DMS 273 (cell line): ENCODE results near the gene SH2D6.
A peak's percentile ranks its signal among the peaks of the same experiment; 100 is the strongest.

Source experiments
- DNase-seq: peaks from one replicate; lab custom pipeline; 2025; ENCODE audit not compliant: unreplicated experiment; lab: John Stamatoyannopoulos, UW

SH2D6 gene

DNA sequence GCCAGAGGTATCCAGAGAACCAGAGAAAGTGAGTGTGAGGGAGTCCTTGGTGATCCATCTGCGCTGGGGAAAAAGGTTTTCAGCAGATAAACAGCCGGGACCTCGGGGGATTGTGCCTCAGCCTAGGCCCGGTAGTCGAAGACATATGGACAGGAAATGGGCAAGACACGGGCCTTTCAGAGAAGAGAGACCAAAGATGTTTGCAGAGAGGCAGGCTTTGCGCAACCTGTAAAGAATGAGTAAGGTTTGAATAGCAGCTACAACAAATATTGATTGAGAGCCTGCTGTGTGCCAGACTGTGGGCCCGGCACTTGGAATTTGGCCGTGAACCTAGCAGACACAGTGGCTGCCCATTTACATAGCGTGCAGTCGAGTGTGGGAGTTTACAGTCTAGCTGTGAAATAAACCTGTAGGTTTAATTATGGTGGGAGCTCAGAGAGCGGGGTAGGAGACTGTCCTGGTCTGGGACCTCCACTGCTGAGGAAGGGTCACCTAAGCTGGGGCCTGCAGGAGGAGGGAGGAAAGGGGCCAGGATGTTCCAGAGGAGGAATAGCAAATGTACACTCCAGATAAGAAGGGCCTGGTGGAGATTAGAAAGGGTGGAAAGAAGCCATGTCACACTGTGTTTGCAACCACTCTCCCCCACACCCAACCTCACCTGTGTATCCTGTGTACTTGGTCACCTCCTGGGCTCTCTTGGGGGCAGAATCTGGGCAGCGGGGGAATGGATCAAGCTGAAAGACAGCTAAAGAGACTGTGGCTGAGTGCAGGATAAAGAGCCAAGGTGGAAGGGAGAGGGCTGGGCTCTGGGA, 3.0 kb downstream of the SH2D6 start:
- peak; percentile 89 for DNase-seq

DNA sequence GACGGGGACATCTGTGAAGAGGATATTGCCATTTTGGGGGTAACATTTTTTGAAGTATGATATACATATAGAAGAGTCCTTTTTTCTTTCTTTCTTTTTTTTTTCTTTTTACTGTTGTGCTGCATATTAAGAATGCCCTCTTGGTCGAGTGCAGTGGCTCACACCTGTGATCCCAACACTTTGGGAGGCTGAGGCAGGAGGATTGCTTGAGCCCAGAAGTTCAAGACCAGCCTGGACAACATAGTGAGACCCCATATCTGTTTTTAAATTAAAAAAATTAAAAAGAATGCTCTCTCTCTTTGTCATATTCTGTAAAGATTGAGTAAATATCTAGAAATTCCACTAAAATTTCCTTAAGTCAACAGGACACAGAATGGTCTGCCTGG, 3.6 kb downstream of the SH2D6 start:
- DNase-seq, result no peak

DNA sequence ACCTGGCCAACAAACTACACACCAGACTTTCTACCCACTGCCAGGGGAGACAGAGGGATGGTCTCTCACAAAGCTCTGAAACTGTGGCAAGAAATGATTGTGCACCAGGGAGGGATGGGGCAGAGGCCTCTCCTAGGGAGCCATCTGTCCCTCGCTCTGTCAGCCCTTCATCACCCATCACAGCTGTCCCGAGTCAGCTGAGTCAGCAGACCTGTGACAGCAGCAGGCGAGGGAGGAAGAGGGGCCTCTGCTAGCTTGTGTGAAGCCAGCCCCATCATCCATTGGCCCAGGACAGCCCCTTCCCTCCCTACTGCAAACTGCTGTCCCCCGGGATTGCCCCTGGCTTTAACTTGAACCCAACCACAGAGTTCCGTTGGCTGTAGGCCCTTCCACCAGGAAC, 5.0 kb downstream of the SH2D6 start:
- DNase-seq, result peak; percentile 90

DNA sequence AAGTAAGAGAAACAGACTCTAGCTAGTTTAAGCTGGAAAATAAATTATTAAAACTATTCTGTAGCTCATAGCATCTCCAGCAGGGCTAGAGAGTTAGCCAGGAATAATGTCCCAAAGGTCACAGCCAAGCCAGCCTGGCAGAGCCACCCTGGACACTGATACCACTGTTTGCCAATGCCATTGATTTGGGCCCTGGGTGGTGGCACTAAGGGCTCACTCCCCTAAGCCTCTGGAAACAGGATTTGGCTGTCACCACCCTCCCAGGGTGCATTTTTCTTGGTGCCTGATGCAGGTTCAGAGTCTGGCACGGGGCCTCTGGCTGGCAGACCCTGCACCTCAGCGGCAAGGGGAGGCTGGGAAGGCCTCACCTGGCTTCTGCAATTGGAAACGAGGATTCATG, 7.1 kb downstream of the SH2D6 start:
- DNase-seq, result no peak

DNA sequence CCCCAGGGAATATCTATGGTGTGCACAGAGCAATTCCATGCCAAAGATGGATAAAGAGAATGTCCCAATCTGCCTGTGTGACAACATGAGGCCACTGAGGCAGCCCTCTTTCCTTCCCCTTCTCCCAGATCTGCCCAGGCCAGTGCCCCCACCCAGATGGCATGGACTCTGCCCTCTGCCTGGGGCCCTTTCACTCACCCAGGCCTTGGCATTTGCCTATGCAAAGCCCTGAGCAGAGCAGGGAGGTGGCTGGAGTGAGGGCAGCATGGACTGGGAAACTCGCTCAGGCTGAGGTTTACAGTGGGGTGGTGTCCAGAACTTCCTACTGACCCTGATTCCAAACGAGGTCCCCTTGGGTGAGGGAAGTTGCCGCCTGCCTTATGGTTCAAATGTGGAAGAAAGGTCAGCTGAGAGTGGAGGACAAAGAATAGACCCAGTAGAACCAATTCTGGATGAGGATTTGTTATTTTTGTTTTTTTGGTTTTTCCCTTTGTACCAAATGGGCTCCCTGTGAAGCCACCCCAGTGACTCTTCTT, 8.9 kb downstream of the SH2D6 start:
- DNase-seq, result no peak

DNA sequence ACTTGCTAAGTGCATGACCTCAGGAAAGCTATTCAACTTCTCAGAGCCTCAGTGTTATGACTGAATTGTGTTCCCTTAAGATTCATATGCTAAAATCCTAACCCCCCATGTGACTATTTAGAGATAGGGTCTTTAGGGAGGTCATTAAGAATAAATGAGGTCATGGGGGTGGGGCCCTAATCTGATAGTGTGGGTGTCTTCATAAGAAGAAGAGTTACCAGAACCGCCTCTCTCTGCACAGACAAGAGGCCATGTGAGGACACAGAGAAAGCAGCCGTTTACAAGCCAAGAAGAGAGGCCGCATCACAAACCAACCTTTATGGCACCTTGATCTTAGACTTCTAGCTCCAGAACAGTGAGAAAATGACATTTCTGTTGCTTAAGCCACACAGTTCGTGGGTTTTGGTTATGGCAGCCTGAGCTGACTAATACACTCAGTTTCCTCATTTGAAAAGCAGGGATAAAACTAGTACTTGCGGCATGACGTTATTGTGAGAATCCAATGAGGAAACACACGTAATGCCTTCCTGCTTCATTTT, 9.9 kb downstream of the SH2D6 start:
- DNase-seq, result no peak

DNA sequence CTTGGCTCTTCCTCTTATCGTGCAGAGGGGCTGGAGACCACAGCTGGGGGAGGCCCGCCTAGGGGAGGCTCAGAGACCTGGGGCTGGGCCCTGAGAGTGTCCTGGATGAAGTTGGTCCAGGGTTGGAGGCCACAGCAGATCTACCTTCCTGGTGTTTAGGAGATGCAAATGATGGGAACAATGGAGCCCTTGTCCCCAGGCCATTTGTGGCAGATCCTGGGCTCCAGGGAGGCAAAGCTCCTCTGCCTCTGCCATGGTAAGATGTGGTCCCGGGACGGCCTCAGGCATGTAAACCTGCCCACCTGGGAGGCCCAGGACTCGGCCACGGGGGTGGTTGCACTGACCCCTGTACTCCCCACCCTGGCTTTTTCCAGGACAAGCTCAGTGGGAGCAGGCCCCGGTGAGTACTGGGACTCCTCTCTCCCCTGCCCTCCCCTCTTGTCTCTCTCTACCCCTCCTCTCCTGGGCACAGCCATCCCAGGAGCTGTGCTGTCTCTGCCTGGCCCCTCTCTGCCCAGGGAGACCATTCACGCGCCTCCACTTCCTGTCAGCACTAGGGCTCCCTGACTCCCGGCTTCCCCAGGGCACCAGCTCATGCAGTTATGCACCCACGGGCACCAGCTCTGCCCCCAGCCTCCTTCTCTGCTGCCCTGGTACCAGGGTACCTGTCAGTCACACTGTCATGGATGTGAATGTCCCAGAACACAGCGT, 10.9 kb downstream of the SH2D6 start:
- DNase-seq, result no peak

DNA sequence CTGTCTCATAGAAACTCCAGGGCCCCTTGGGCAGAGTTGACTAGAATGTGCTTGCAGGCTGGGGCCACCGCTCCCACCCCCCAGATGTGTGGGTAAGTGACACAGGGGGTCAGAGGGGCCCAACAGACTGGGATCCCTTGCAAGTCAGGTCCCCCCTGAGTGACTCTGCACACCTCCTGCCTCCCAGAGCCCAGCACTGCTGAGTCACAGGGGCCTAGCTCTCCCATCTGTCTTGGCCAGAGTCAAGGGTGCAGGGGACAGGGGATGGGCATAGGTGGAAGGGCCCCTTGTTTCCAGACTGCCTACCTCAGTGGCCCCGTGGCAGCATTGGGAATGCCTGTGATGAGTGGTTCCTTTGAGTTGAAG, 11.4 kb downstream of the SH2D6 start:
- DNase-seq, result no peak

DNA sequence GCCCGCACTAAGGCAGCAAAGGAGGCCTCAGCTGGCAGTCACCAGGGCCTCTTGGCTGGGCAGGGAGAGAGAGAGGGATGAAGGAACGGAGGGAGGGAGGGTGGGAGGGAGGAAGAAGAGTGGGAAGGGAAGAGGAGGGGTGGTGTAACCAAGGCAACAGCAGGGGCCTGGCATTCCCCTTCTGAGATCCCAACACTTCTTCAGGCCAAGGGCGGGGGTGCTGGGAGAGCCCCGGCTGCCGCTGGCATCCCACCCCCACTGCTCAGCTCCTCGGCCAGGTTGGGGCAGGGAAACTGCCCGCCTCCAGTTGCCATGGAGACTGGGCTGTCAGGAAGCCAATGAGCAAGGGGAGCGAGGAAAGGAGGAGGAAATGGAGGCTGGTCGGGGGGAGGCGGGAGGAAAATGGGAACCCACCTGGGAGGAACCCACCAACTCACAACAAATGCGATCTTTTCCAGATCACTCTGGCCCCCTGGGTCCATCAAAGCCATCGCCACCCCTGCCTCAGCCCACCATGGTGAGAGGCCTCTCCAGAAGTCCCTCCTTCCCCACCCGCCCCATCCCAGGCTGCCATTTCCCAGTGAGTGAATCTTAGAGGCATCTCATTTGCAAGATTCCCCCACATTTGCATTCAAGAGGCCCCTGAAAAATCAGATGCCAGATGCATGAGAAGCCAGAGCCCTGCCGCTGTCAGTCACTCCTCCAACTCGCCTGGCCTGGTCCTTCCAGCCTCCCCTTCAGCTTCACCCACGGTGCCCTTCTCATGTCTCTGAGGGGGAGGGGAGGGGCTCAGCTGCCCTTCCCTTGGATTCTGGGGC, 12.4 kb downstream of the SH2D6 start:
- peak; percentile 99 for DNase-seq

DNA sequence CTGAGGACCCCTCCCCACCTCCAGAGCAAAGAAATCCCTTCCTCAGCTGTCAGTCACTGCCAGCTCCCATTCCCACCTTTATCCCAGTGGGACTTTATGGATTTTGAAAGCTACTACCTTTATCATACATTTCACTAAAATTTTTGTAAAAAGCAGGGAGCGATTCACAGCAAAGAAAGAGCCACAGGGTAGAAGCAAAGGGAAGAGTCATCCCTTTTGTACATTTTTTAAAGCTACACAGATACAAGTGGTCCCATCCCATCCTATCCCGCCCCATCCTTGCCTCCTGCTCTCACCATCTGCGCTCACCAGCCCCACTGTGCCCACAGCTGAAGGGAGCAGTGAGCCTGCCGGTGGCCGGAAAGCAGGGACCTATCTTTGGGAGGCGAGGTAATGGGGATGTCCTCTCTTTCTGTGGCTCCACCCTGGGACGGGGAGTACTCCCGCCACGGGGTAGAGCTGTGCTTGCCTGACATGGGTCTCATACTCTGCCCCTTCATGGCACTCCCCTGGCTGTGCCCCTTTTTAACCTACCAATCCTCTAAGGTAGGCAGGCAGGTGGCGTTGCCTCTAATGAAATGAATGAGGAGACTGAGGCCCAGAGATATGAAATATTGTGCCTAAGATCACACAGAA, 13.2 kb downstream of the SH2D6 start:
- DNase-seq, result peak; percentile 86

DNA sequence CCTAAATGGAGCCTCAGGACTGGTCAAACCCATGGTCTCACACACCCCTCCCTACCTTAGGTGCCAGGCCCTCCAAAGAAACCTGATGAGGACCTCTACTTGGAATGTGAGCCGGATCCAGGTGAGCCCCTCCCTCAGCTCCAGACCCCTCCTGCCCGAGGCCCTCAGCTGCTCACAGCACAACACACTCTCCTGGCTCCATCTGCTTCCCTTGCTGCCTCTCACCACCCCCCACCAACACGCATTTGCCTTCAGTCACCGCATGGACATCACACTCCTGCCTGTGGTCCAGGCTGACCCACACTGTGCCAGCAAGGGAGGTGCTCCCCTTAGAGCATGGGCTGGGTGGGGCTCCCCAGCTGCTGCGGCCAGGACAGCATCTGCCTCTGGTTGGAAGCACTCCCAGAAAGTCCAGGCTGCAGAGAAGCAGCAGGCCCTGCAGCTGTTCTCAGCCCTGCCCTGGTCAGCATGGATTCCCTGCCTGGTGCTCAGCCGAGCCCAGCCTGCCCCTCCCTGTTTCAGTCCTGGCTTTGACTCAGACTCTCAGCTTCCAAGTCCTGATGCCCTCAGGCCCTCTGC, 15.1 kb downstream of the SH2D6 start:
- DNase-seq, result peak; percentile 98

DNA sequence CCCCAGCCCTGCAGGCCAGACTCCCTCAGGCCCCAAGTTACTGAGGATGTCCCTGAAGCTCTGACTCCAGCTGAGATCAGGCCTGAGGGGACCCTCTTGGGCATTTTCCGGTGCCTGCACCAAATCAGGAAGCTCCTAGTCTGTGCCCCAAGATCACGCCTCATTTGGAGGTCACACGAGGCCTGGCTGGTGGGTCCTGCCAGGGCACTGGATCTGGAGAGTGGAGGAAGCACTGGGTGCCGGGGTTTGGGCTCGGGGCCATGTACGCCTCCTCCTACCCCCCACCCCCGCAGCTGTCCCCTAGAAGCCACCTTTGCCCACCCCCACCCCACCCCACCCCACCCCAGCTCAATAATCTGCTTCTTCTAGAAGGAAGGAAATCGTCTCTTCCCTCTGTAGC, 16.2 kb downstream of the SH2D6 start:
- peak; percentile 27 for DNase-seq

DNA sequence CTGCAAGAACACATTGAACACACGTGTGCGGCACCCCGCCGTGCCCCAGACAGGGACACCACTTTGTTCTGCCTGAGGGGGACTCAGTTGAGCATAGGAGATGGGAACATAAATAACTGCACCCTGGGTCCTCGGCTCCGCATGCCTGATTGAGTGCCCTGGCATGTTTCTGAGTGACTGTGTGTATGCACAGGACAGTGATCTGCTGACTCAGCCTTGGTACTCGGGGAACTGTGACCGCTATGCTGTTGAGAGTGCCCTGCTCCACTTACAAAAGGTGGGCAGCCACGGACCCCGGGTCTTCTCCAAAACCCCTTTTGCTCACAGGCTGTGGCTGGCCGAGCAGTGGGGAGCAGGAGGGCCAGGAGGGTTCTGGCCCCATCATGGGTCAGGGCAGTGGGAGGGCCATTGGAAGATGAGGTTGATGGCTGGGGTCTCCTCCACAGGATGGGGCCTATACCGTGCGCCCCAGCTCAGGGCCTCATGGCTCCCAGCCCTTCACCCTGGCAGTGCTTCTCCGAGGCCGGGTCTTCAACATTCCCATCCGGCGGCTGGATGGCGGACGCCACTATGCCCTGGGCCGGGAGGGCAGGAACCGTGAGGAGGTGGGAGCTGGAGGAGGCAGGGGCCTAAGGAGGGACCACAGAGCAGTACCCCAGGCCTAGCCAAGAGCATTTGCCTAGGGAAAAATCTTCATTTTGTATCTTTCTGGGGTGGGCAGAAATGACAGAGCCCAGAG, 16.9 kb downstream of the SH2D6 start:
- no peak for DNase-seq

DNA sequence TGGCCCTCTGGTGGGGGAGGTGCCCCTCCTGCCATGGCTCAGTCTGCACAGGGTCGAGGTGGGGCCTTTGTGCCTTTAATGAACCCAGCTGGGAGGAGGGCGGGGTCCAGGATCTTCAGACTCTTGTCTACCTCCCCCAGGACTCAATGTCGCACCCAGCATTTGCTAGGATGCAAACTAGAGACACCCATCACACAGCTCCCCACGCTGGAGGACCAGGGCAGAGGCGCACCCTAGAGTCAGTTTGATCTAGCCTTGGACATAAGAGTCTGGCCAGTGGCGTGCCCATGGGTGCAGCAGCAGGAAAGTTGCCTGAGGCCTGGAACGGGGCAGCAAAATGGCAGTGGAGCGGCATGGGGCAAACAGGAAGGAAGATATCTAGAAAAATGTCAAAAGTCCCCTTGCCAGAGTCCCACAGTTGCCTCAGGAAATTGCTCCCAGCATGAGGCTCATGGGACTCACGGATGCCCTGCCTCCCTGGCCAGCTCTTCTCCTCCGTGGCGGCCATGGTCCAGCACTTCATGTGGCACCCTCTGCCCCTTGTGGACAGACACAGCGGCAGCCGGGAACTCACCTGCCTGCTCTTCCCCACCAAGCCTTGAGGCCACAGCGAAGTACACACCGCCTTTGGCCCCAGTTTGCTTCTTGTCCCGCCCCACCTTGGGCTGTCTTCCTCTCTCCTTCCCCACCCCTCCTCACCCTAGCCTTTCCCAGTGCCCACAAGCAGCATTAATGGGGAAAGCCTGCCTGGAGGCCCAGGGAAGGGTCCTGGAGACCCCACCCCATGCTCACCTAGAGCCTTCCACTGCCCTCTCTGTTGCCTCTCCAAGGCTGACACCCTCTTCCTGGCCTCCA, 17.7 kb downstream of the SH2D6 start:
- peak; percentile 41 for DNase-seq

DNA sequence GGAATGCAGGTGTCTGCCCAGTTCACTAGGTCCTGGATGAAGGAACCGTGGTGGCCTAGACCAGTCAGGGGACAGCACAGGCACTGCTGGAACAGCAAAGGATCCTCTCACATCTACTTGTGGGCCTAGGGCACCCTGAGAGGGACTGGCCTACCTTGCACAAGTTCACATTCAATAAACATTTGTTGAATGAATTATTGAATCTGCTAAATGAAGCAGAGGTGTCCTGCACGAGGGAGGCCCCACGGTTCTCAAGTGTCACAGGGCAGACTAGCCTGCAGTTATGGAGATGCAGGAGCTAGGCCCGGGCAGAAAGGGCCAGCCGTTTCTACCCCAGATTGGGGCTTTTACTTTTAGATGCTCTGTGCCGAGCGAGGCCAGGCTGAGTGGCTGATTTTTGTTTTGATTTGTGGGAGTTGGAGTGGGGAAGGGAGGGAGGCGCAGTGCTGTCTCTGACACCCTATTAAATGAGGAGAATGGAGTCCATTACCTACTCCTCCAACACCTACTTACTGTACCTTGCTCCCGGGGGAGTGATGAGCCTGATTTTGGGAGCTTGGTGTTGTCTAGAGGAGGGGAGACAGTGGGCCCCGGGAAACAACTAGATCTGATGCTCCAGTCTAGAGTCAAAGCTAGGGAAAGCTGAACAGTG, 18.4 kb downstream of the SH2D6 start:
- DNase-seq, result peak; percentile 70

DNA sequence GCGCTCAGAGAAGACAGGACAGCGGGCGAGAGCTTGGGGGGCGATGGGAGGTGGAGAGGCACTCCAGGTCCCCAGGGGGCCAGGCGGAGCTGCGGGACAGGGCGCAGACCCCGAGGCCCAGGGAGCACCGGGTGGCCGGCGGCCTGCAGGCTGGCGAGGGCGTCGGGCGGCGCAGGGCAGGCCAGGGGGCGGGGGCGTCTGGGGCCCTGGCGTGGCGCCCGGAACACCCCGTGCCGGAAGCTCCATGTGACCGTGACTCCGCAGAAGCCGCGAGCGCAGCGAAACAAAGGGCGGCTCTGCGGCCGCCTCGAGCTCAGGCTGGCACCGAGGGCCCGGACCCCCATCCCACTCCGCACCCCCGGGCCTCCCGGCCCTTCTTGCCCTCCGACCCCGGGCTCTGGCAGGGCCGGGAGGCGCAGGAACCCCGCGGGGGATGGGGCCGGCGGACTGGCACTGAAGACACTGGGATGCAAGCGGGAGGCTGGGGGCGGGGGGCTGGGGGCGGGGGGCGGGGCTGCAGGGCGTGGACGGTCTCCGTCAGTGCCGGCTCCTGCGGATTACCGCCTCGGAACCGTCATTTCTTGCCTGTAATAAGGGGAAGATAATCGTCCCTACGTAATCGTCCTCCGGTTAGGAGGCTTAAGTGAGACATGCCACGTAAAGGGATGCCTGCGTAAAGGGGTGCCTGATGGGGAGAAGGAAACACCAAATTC, 19.1 kb downstream of the SH2D6 start:
- DNase-seq, result peak; percentile 93

DNA sequence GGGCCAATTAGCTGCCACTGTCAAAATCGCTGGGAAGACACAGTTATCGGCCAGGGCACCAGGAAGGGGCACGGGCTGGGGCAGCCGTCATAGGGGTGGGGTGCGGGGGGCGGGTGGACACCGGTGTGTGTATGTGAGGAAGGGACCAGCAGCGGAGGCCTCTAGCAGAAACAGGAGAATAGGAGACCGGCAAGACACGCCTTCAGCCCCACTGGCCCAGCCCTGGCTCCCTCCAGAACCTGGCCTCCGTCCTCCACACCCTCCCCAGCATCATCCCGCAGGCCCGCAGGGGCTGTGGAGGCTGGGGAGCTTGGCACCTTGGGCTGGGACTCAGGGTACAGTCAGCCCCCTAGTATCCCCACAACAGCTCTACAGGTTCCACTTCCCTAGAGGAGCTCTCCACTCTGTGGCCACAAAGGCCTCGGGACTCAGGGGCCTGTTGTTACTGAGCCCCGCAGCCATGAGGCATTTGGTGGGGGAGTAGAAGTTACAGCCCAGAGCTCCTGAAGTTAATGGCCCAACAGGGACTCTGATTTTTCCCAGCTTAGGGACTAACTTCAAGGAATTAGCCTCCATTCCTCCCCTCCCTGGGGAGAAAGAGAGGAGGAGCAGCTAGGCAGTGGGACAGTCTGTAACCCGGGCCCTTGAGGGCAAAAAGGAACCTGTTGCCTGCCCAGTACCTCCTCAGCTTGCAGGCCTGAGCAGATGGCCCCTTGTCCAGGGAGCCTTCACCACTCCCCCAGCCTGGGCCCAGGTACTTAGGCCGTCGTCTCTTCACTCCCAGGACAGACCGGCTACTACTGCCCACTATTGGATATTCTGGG, 19.9 kb downstream of the SH2D6 start:
- peak; percentile 68 for DNase-seq
